ENCODE measurements around the gene STK17A. TPM values are rescaled to one million over a fixed set of nuclear protein-coding genes. Genes with fewer than 3 reads are reported as not detected.
A peak's percentile ranks its signal among the peaks of the same experiment; 100 is the strongest.

The STK17A gene
- total RNA-seq, 1 donor from 2014 or later = 28.6 TPM

DNA sequence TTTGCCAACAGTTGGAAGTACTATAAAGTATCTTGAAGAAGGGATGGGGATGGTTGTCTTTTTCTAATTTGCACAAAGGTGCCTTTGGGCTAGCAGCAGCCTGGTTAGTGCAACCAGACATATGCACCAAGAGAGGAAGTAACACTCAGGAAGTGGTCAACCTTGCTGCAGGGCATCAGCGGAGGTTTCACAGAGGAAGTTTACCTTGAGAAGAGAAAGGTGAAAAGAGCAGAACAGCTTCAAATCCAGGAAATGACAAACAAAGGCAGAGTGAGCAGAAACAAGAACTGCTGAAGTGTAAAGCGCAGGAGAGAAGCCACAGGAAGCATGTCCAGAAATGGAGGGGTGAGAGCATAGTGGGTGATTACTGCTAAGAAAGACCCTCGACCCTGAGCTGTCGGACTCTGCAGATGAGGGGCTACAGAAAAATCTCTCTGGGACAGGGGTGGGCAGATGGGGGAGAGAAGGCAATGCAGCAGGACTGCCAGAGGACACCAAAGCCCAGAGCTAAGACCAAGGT, 66.9 kb downstream of the STK17A start:
- peak overlapping the region; percentile 92 for H3K27ac Mint-ChIP-seq (ENCODE audit: unreplicated experiment)
- peaks cover 4% of the 10 kb centered on the region for H3K36me3 Mint-ChIP-seq (ENCODE audit: low read depth, unreplicated experiment)
- no peaks in the 10 kb centered on the region for H3K9me3 Mint-ChIP-seq (ENCODE audit: unreplicated experiment)
- peak overlapping the region; percentile 26 for H3K4me3 Mint-ChIP-seq (ENCODE audit: unreplicated experiment)
- peaks cover 9% of the 10 kb centered on the region for H3K27me3 Mint-ChIP-seq (ENCODE audit: unreplicated experiment)
- peaks cover 82% of the 10 kb centered on the region for H3K4me1 Mint-ChIP-seq (ENCODE audit: unreplicated experiment)
- DNase-seq (ENCODE audit: low spot score) = no peak
- no peak for TF ChIP-seq CTCF (IDR thresholded peaks at IDR 0.05; ENCODE audit: unreplicated experiment)

- TF ChIP-seq CTCF (IDR thresholded peaks at IDR 0.05; ENCODE audit: unreplicated experiment) = no peak
- no peaks in the 10 kb centered on the region for H3K9me3 Mint-ChIP-seq (ENCODE audit: unreplicated experiment)
- H3K36me3 Mint-ChIP-seq (ENCODE audit: low read depth, unreplicated experiment) = peaks cover 4% of the 10 kb centered on the region
- H3K4me1 Mint-ChIP-seq (ENCODE audit: unreplicated experiment) = peaks cover 77% of the 10 kb centered on the region
- H3K27ac Mint-ChIP-seq (ENCODE audit: unreplicated experiment) = peak overlapping the region; percentile 92
- H3K4me3 Mint-ChIP-seq (ENCODE audit: unreplicated experiment) = no peak overlapping the region
- H3K27me3 Mint-ChIP-seq (ENCODE audit: unreplicated experiment) = peaks cover 9% of the 10 kb centered on the region
- DNase-seq (ENCODE audit: low spot score) = no peak
Observed at GRCh38 chr7:43650457-43651052, 67.6 kb downstream of the STK17A start.

DNA sequence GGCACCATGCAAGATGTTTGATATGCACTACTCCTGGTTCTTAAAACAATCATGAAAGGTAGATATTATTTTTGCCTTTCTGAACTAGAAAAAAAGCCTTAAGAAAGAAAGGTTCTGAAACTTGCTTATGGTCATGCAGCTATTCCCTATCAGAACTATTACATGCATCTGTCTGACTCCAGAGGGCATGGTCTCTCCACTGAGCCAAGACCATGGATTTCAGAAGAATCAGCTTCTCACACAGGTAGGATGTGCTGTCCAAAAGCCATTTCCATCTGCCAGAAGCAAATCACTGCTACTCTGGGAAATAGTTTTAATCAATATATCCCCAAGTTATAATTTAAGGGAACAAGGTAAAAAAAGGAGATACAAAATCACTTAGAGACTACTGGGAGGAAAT, 69.5 kb downstream of the STK17A start:
- H3K4me3 Mint-ChIP-seq (ENCODE audit: unreplicated experiment) = no peak overlapping the region
- no peaks in the 10 kb centered on the region for H3K36me3 Mint-ChIP-seq (ENCODE audit: low read depth, unreplicated experiment)
- peaks cover 7% of the 10 kb centered on the region for H3K27me3 Mint-ChIP-seq (ENCODE audit: unreplicated experiment)
- H3K9me3 Mint-ChIP-seq (ENCODE audit: unreplicated experiment) = no peaks in the 10 kb centered on the region
- no peak for TF ChIP-seq CTCF (IDR thresholded peaks at IDR 0.05; ENCODE audit: unreplicated experiment)
- peaks cover 59% of the 10 kb centered on the region for H3K4me1 Mint-ChIP-seq (ENCODE audit: unreplicated experiment)
- peak overlapping the region; percentile 78 for H3K27ac Mint-ChIP-seq (ENCODE audit: unreplicated experiment)
- no peak for DNase-seq (ENCODE audit: low spot score)

DNA sequence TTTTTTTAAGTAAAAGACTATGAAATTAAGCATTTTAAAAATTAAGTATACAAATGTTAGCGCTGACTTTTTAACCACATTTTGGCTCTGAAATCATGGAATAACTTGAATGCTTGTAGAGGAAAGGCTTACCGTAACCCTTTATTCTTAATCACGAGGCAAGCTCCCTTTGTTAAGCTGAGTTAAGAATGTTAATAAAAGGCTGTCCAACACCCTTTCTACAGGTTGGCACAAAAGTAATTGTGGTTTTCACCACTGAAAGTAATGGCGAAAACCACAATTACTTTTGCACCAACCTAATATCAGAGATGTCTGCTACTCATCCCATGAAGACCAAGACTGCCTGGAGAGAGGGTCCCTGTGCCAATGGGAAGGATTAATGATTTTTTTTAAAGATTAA, 70.6 kb downstream of the STK17A start:
- H3K27ac Mint-ChIP-seq (ENCODE audit: unreplicated experiment) = no peak overlapping the region
- no peaks in the 10 kb centered on the region for H3K36me3 Mint-ChIP-seq (ENCODE audit: low read depth, unreplicated experiment)
- peaks cover 3% of the 10 kb centered on the region for H3K27me3 Mint-ChIP-seq (ENCODE audit: unreplicated experiment)
- TF ChIP-seq CTCF (IDR thresholded peaks at IDR 0.05; ENCODE audit: unreplicated experiment) = no peak
- no peaks in the 10 kb centered on the region for H3K9me3 Mint-ChIP-seq (ENCODE audit: unreplicated experiment)
- no peak overlapping the region for H3K4me3 Mint-ChIP-seq (ENCODE audit: unreplicated experiment)
- H3K4me1 Mint-ChIP-seq (ENCODE audit: unreplicated experiment) = peaks cover 48% of the 10 kb centered on the region
- no peak for DNase-seq (ENCODE audit: low spot score)

- no peak for TF ChIP-seq CTCF (IDR thresholded peaks at IDR 0.05; ENCODE audit: unreplicated experiment)
- Mint-ChIP-seq H3K9me3 (ENCODE audit: unreplicated experiment) (no peaks in the 10 kb centered on the region), H3K4me3 (ENCODE audit: unreplicated experiment) (no peak overlapping the region), H3K4me1 (ENCODE audit: unreplicated experiment) (peaks cover 43% of the 10 kb centered on the region), H3K36me3 (ENCODE audit: low read depth, unreplicated experiment) (no peaks in the 10 kb centered on the region), H3K27ac (ENCODE audit: unreplicated experiment) (peak overlapping the region; percentile 4), H3K27me3 (ENCODE audit: unreplicated experiment) (peaks cover 3% of the 10 kb centered on the region)
- DNase-seq (ENCODE audit: low spot score) = no peak
Observed at GRCh38 chr7:43653891-43654504, 71.1 kb downstream of the STK17A start.

Measured in endothelial cell (in vitro differentiated cells).